T follicular helper cell (primary cell): Measurements from ENCODE around the gene MTF1.

Source experiments
- DNase-seq: peaks from one replicate; pipeline ENCODE4 v3.0.0-alpha.2; 2020; ENCODE audit warnings: low read depth

Gene MTF1

DNA sequence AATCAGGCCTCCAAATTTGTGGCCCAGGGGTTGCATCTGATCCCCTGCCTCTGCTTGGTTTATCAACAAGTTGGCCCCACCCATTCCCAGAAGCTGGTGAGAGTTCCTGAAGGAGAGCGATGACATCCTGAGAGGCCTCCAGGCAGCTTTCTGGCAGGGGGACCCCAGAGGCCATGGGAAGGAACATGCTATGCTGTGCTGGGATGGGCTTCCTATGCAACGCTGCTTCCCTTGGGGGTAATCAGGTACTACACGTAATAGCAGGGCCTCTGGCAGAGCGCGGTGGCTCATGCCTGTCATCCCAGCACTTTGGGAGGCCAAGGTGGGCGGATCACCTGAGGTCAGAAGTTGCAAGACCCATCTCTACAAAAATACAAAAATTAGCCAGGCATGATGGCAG lies 8.4 kb upstream of the MTF1 start:
- DNase-seq, result no peak

DNA sequence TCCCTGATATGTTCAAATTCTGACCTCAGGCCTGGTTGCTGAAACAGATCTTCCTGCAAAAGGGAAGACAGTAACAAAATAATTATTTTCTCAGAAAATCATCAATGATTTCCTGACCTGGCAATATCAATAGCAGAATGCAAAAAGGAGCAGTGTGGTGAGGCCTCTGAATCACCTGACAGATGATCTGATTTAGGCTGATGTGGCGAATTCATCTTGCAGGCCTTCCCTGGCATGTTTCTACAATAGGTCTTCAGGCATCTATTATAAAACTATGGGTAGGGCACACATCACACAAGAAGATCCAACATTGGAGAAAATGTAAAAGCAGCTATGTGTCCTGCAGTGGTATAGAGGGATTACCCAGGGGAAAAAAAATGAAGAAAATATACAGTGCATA lies 7.1 kb upstream of the MTF1 start:
- no peak for DNase-seq

DNA sequence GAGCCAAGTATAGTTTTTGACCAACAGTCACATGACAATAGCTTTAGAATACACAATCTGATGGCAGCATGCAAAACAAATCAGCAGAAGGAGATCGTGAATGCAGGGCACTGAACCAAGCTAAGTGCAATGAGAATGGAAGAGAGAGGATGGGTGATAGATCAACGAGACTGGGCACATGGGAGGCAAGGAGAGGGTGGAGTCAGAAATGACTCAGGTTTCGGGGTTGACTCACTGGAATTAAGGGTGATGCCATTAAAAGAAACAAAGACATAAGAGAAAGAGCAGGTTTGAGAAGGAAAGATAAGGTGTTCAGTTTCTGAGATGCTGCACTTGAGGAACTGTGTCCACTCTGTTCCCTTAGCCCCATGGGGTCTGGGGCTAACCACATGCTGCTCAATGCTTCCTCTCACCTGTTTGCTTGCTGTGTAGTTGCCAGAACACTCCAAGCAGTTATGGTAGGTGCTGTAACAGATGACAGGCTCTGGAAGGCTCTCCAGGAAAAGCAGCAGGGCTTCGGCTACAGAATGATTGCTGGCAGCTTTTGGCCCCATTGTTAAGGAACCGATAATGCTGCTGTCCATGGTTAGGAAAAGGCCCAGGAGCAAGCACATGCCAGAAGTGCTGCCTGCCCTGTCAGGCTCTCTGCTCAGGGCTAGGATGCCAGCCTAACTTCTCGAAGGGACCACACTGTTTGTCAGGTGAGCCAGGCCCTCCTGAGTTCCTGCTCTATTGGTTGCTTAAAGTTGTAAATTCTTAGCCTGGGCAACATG lies 6.1 kb upstream of the MTF1 start:
- no peak for DNase-seq

DNA sequence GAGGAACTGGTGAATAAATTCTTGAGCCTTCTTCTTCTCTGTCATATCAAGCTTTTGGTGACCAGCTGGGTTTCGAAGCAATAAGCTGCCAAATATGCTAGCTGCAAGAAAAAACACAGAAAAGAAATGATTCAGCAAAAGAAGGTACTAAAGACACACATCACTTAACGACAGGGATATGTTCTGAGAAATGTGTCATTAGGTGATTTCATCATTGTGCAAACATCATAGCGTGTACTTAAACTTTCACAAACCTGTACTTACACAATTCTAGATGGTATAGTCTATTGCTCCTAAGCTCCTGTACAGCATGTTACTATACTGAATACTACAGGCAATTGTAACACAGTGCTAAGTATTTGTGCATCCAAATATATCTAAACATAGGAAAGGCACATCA lies 2.9 kb upstream of the MTF1 start:
- no peak for DNase-seq

DNA sequence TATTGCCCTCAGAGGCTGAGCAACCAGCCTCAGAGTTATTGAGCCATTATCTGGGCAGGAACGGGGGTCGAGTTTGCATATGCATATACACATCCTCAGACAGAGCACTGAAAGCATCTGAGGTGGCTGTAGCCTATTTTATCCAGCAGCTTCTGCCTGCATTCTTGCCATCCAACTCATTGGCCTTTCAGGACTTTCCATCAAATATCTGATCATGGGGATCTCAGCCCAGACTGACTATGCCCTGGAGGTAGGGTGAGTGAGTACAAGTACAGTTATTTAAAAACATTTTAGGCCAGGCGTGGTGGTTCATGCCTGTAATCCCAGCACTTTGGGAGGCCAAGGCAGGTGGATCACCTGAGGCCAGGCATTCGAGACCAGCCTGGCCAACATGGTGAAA lies 1.8 kb upstream of the MTF1 start:
- no peak for DNase-seq

DNA sequence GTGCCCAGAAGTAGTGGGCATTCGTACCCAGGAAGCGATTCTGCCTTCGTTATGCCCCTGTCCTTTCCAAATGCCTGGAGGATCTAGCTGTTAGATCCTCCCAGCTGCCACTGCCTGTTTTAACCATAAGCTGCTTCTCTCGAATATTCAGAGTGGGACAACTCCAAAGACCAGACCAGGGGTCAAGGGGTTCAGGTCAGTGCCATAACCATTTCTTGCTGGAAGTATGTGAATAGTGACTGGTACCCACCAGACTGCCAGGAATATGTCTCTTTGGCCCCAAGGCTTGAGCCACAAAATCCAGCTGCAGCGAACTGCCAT lies 914 bp upstream of the MTF1 start:
- no peak for DNase-seq

DNA sequence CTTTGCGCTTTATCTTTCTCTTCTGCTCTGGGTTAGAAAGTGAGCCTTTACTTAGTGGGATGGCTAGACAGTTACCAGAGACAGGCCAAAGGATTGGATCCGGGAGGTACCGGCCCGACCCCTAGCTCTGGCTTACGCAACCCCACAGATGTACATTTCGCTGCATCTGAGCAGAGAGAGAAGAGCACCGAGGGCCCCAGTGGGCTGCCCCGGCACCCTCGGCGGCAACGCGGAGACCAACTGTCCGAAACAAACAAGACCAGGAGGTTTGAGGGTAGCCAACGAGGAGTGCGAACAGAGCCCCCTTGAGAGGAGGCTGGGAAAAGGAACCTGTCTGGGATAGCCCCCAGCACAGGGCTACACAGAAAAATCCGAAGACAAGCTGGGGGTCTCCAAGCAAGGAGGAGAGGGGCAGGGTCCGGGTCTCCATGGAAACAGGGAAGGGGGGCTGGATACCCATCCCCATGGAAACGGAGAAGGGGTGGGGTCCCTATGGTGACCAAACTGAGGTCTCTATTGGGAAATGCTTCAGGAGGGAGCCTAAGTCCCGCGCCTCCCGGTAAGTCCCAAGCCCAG lies 373 bp downstream of the MTF1 start:
- no peak for DNase-seq

DNA sequence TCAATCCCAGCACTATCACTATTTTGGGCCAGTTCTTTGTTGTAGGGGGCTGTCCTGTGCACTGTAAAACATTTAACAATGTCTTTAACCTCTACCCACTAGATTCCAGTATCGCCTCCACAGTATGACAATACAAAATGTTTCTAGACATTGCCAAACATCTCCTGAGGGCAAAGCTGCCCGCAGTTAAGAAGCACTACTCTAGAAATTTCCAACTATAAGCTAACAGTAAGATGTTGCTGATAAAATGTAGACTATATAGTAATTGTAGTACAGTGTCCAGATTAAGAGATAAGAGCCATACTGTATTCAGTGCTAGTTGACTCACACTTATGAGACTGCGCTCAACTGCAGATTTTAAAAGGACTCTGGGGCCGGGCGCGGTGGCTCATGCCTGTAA lies 5.0 kb downstream of the MTF1 start:
- no peak for DNase-seq

DNA sequence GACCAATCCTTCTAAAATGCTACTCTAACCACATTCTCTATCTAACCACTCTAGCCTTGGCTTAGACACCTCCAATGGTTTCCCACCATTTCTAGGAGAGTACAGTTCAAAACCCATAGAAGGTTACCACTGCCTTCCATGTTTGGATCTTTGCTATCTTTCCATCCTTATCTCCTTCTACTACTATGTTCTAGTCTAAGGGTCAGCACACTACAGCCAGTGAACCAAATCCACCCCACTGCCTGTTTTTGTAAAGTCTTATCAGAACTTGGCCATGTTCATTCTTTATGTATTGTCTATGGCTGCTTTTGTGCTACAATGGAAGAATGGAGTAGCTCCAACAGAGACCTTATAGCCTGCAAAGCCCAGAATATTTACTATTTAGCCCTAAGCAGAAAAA lies 6.2 kb downstream of the MTF1 start:
- DNase-seq, result no peak

DNA sequence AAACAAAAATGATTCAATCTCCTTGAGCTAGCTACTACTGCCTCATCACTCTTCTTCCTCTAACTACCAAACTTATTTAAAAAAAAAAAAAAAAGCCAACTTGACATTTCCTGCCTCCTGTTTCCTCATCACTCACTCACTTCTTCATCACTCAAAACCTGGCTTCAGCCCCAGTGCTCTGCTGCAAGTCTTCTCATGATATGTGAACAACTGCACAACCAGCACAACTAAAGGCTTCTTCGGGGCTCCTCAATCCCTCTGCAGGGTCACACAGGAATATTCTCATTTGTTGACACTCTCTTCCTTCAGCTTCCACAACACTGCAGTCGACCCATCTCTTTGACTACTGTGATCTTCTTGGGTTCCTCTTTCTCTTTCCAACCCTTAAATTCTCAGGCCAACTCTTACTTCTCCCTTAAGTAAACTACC lies 7.6 kb downstream of the MTF1 start:
- no peak for DNase-seq

DNA sequence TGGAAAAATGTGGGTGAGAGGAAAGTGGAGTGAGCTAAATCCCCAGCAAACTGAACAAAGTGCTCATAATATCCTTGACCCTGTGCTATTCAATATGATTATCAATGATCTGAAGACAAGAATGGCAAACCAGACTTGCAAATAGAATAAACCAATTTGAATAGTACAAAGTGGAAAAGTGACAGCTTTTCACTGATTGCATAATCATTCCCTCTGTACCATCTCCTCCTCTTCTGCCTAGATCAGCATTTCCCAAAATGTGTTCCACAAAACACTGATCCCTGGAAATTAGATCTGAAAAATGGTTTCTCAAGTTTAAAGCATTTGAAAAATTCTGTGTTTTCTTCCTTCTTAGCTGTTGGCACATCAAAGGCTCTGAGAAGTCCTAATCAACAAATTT lies 8.1 kb downstream of the MTF1 start:
- no peak for DNase-seq

DNA sequence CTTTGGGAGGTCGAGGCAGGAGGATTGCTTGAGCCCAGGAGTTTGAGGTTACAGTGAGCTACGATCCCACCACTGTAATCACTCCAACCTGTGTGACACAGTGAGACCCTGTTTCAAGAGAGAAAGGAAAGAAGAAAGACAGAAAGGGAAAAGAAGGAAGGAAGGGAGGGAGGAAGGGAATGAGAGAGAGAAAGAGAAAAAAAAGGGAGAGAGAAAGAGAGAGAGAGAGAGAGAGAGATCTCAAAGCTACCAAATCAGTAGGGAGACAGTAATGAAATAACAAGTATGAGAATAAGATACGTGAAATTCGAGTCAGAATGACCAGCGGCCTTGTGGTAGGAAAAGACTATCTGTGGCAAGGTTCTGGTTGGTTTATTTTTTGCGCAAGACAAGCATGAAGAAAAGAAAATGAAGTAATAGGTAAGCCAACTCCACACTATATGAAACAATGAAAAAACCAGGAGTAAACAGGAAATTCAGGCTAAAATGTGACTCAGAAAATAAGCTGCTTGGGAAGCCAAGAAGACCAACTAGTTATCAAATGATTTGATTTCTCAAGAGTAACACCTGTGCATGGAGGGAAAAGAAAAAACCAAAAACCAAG lies 8.9 kb downstream of the MTF1 start:
- DNase-seq, result no peak

DNA sequence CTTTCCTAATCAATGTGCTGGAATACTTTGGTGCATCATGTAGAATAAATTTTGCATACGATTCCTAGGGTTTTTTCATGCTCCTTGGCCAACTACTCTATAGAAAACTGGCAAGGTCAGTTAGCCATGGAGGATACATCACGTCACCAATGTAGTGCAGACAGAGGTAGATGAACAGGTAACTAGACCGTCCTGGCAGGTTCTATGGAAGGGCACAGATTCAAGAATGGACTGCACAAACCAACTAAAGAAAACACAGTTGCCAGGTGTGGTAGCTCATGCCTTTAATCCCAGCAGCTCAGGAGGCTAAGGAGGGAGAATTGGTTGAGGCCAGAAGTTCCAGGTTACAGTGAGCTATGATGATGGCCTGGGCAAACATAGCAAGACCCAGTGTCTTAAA lies 9.9 kb downstream of the MTF1 start:
- DNase-seq, result no peak

DNA sequence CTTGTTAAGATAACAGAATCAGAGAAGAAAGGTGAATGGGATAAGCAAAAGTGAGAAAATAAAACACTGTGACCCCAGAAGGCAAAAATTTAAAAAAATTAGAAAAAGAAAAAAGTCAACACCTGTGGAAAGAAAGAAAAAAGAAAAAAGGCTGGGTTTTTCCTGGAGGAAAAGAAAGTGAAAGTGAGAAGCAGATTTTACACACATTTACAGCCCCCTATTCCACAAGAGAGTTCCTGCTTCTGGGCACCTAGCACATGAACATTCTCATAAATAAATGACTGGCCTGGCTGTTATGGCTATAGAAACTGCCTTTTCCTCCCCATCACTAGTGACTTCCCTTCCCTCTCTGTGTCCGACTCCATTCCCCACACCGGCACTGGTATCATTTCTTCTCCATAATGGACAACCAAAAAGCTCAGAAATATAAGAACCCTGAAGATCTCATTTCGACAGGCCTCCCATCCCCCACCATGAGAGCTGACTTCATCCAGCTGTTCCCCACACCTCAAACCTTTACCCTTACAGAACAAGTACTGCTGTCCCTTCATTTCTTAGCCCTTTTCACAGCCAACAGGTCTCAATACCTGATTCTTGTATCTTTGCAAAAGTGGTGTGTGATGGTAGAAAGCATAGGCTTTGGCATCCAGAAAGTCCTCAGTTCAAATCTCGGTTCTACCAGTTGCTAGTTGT lies 12.6 kb downstream of the MTF1 start:
- DNase-seq, result no peak

DNA sequence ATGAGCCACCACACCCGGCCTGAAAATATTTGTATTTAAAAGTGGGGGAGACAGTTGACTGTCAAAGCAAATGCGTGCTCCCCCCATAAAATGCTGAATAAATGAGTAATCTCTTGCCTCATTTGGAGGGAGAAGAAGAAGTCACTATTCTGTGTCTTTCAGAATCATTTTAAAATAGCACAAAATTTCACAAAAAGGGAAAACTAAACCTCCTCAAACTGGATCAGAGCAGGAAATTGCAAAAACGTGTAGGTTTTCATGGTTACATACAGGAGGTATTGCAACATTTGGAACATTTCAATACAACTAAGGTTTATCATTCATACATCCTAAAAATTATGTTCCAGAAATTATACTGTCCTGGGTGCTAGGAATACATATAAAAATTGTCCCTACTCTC lies 13.6 kb downstream of the MTF1 start:
- no peak for DNase-seq

DNA sequence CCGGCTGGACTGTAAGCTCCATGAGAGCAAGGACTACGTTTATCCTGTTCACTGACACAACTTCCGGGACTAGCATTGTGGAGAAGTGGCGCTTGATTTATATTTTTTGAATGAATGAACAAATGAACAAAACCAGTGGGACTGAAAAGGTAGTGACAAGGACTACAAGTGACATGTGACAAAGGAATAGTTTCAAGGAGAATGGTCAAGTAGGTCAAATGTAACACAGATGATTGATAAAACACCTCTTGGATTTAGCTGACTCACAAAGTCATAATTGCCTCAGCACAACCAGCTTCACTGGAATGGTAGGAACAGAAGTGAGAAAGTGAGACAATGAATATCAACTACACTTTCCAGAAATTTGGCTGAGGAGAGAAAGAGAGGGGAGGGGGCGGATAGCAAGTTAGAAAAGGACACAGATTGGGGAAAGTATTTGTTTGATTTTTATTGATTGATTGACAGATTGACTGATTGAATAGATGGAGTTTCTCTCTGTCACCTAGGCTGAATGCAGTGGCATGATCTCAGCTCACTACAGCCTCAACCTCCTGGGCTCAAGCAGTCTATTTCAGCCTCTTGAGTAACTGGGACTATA lies 14.2 kb downstream of the MTF1 start:
- DNase-seq, result no peak

DNA sequence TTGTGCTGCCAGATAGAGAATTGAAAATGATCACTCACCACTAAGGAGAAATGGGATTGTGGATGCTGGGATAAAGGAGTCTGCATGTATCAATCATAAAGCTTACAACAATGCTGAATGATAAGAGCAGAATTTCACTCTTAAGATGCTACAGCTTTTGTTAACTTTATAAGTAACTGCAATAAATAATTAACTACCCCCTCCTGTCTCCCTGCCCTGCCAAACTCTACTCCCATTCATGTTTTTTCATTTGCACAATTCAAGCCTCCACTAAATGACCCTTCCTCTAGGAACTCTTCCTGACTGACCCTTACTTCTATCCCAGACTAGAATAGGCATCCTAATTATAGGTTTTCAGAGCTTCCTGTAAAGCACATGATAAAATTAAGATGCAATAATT lies 14.9 kb downstream of the MTF1 start:
- DNase-seq, result no peak

DNA sequence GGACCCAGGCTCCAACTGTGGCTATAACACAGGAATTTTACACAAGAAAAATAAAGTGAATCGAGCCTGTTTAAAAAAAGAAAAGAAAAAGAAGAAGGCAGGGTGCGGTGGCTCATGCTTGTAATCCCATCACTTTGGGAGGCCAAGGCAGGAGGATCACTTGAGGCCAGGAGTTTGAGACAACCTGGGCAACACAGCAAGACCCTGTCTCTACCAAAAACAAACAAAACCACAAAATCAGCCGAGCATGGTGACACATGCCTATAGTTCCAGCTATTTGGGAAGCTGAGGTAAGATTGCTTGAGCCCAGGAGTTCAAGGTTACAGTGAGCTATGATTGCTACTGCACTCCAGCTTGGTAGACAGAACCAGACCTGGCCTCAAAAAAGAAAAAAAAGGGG lies 17.7 kb downstream of the MTF1 start:
- no peak for DNase-seq

DNA sequence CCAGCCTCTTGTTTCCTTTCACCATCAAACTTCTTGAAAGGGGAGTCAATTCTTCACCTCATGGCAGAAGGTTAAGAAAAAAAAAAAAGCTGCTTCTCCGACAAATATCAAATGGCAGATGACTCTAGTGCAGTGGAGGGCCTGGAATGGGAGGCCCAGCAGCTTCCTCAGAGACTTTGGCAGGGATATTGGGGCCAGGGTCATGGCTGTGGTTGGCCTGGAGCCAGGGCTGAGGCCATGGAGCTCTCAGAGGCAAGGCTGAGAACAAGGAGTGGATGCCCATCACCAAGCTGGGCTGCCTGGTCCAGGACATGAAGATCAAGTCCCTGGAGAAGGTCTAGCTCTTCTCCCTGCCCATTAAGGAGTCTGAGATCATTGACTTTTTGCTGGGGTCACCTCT lies 18.7 kb downstream of the MTF1 start:
- no peak for DNase-seq

DNA sequence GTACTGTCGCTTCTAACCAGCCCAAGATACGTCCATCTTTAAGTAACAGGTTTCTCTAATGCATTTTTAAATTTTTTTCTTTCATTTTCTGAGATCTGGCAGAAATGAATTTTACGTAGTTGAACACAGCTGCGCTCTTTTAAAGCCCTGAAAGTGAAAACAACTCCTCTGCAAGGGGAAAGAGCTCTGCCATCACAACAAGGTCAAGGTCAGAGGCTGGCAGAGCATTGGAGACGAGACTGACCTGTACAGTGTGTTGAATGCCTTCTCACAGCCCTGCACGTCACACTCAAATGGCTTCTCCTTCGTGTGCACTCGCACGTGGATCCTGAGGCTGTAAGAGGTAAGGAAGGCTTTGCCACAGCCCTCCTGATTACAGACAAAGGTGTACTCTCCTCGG lies 19.7 kb downstream of the MTF1 start:
- no peak for DNase-seq

DNA sequence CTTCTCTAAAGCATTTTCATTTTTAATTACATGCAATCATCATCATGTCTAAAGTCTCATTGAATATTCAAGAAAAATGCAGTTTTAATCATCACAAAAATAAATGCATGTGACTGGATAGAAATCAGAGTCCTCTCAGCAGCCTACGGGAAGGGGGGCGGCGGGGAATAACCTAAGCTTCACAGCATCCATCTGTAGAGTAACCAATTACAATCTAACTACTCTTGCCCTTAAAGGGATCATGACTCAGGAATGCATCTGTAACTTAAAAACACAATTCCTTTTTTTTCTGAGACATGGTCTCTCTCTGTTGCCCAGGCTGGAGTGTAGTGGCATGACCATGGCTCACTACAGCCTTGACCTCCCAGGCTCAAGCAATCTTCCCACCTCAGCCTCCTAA lies 22.6 kb downstream of the MTF1 start:
- DNase-seq, result no peak

DNA sequence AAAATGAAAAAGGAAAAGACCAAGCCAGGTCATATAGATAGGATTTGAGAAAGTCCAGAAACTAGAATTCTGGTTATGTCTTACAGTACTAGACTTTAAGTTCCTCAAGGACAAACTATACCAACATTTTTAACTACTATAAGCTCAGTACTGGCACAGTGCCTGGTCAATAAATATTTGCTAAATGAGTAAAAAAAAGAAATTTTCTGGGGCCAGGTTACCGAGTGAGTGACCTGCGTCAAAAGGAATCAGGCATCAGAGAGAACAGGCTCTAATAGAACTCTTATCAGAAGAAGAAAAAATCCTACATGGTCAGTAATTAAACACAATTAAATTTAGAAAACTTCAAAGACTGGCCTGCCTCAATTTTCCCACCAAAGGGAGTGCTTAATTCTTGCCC lies 27.6 kb downstream of the MTF1 start:
- no peak for DNase-seq

DNA sequence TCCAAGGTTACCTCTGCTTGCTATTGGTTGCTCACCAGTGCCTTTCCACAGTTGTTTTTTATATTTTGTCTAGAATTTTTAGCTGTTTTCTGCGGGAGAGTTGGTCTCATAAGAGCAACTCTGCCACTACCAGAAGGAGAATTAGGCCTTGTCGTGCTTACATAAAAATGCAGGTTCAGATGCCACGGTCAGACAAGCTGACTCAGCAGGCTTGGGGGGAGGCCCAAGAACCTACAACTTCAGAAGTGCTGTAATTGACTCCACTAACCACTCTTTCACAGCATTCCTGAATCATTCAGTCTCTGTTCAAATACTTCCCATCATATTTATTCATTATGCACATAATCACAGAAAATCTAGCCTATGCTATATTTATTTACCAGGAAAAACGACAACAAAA lies 28.3 kb downstream of the MTF1 start:
- DNase-seq, result no peak
